H1 (cell line): ENCODE results near the gene SAA1. TPM values are rescaled to one million over a fixed set of nuclear protein-coding genes. Genes with fewer than 3 reads are reported as not detected.

Experiments used
- CTCF ChIA-PET: fragments of 300-600 bp; sonication (Branson Sonifier 250); formaldehyde crosslinking; loops from one replicate; lab custom pipeline; 2021; ENCODE audit not compliant: partially characterized antibody; lab: Charles Lee
- POLR2A ChIA-PET: fragments of 300-600 bp; sonication (Branson Sonifier 250); formaldehyde crosslinking; loops from one replicate; lab custom pipeline; 2021; ENCODE audit warnings: inconsistent platforms; ENCODE audit not compliant: partially characterized antibody; lab: Charles Lee
- DNase-seq, 2 experiments: peaks; one replicate each; pipeline versions ENCODE4 v3.0.0 to v3.0.0-alpha.2; 2010 to 2022; ENCODE audit warnings: low spot score in 2 of 2, low read depth in 1 of 2, mixed read lengths in 1 of 2
- FAIRE-seq: peaks from 2 replicates; lab custom pipeline; 2011; peaks lifted over from hg19 to GRCh38; lab: Jason Lieb, UNC
- H2AFZ ChIP-seq: 2 replicates; pipeline ENCODE4 v1.8.1; 2012; ENCODE audit warnings: low read length, inconsistent platforms
- H2AK5ac ChIP-seq: 2 replicates; pipeline ENCODE4 v1.6.1; 2013; ENCODE audit warnings: low read depth, low read length
- H2BK120ac ChIP-seq: replicated peaks from 2 replicates; pipeline ENCODE3; 2013; ENCODE audit warnings: low read depth, low read length, inconsistent platforms
- H2BK12ac ChIP-seq: 2 replicates; pipeline ENCODE4 v1.6.1; 2013; ENCODE audit warnings: low read depth, low read length
- H2BK15ac ChIP-seq: 2 replicates; pipeline ENCODE4 v1.6.1; 2013; ENCODE audit warnings: low read length
- H2BK20ac ChIP-seq: 2 replicates; pipeline ENCODE4 v1.6.1; 2013; ENCODE audit warnings: low read length
- H2BK5ac ChIP-seq: 2 replicates; pipeline ENCODE4 v1.6.1; 2013; ENCODE audit warnings: low read depth, low read length
- H3K14ac ChIP-seq: 2 replicates; pipeline ENCODE4 v1.6.1; 2013; ENCODE audit warnings: inconsistent platforms; ENCODE audit not compliant: insufficient read length
- H3K18ac ChIP-seq: 2 replicates; pipeline ENCODE4 v1.6.1; 2013; ENCODE audit warnings: low read length; ENCODE audit errors: extremely low read depth
- H3K23ac ChIP-seq: 2 replicates; pipeline ENCODE4 v1.6.1; 2013; ENCODE audit warnings: inconsistent platforms; ENCODE audit not compliant: insufficient read length
- H3K23me2 ChIP-seq: 2 replicates; pipeline ENCODE4 v1.6.1; 2013; ENCODE audit warnings: low read depth, low read length
- H3K27ac ChIP-seq: 2 replicates; pipeline ENCODE4 v1.6.1; 2011; ENCODE audit warnings: low read depth, low read length, inconsistent platforms
- H3K27me3 ChIP-seq, 4 experiments: replicated peaks in 1 of 4; 1 replicate in 1 of 4; 2 replicates in 3 of 4; pipeline versions ENCODE4 v1.6.1 to v1.8.1; 2011 to 2013; ENCODE audit warnings: low read length in 3 of 4, mild to moderate bottlenecking in 3 of 4, inconsistent platforms in 2 of 4, mixed read lengths in 2 of 4, moderate library complexity in 1 of 4; ENCODE audit not compliant: control insufficient read depth in 3 of 4, insufficient read depth in 3 of 4; ENCODE audit errors: extremely low read depth in 1 of 4
- H3K36me3 ChIP-seq, 4 experiments: 2 replicates each; pipeline versions ENCODE4 v1.6.1 to v1.8.1; 2011 to 2013; ENCODE audit warnings: mild to moderate bottlenecking in 4 of 4, low read length in 3 of 4, moderate library complexity in 2 of 4, control low read depth in 1 of 4, inconsistent platforms in 1 of 4; ENCODE audit not compliant: insufficient read depth in 4 of 4, control insufficient read depth in 2 of 4
- H3K4ac ChIP-seq: replicated peaks from 2 replicates; pipeline ENCODE3; 2013; ENCODE audit warnings: low read length, low read depth, mixed read lengths, inconsistent platforms; ENCODE audit not compliant: insufficient read length
- H3K4me1 ChIP-seq, 4 experiments: replicated peaks in 1 of 4; 1 replicate in 1 of 4; 2 replicates in 3 of 4; pipeline versions ENCODE4 v1.6.1 to v1.8.1; 2011 to 2013; ENCODE audit warnings: low read length in 3 of 4, inconsistent platforms in 2 of 4, mixed read lengths in 1 of 4; ENCODE audit not compliant: insufficient read depth in 4 of 4, control insufficient read depth in 3 of 4
- H3K4me2 ChIP-seq, 2 experiments: 2 replicates each; pipeline versions ENCODE4 v1.6.1 to v1.8.1; 2011 to 2013; ENCODE audit warnings: low read depth in 2 of 2, low read length in 2 of 2, control low read depth in 1 of 2, inconsistent platforms in 1 of 2, mild to moderate bottlenecking in 1 of 2; ENCODE audit not compliant: insufficient read depth in 1 of 2
- H3K4me3 ChIP-seq, 4 experiments: fragments of 200-600, 300-600 bp in 1 of 4; sonication (generic), shearing (Covaris generic), sonication (Bioruptor Twin) in 1 of 4; 2 replicates each; pipeline versions ENCODE4 v1.5.1 to v1.8.1; 2011 to 2016; ENCODE audit warnings: low read length in 4 of 4, low read depth in 3 of 4, control low read depth in 2 of 4, inconsistent platforms in 2 of 4, mild to moderate bottlenecking in 2 of 4, mixed read lengths in 1 of 4, moderate library complexity in 1 of 4; ENCODE audit not compliant: insufficient read depth in 2 of 4; ENCODE audit errors: extremely low read depth in 1 of 4
- H3K56ac ChIP-seq: replicated peaks from 2 replicates; pipeline ENCODE3; 2013; ENCODE audit warnings: low read depth, mild to moderate bottlenecking, mixed read lengths, low read length, inconsistent platforms; ENCODE audit not compliant: insufficient read length
- H3K79me1 ChIP-seq: 2 replicates; pipeline ENCODE4 v1.6.1; 2013; ENCODE audit warnings: low read depth, low read length, control low read depth
- H3K79me2 ChIP-seq, 2 experiments: 2 replicates each; pipeline versions ENCODE4 v1.6.1 to v1.8.1; 2012 to 2013; ENCODE audit warnings: low read length in 2 of 2, mild to moderate bottlenecking in 2 of 2, inconsistent platforms in 1 of 2; ENCODE audit not compliant: insufficient read depth in 2 of 2, control insufficient read depth in 1 of 2
- H3K9ac ChIP-seq, 4 experiments: replicated peaks in 1 of 4; 1 replicate in 1 of 4; 2 replicates in 3 of 4; pipeline versions ENCODE4 v1.6.1 to v1.8.1; 2011 to 2013; ENCODE audit warnings: low read depth in 3 of 4, low read length in 3 of 4, control low read depth in 2 of 4, mild to moderate bottlenecking in 2 of 4, moderate library complexity in 2 of 4, inconsistent platforms in 1 of 4; ENCODE audit errors: extremely low read depth in 1 of 4
- H3K9me3 ChIP-seq, 2 experiments: 2 replicates each; pipeline versions ENCODE4 v1.6.1 to v1.8.1; 2012 to 2013; ENCODE audit warnings: mild to moderate bottlenecking in 2 of 2, moderate library complexity in 2 of 2, control low read depth in 1 of 2, inconsistent platforms in 1 of 2, low read depth in 1 of 2, low read length in 1 of 2, mixed read lengths in 1 of 2; ENCODE audit not compliant: insufficient read depth in 2 of 2
- H4K20me1 ChIP-seq, 2 experiments: replicated peaks in 1 of 2; 2 replicates each; pipeline versions ENCODE3 to v1.8.1; 2011 to 2013; ENCODE audit warnings: inconsistent platforms in 2 of 2, low read length in 2 of 2, mild to moderate bottlenecking in 1 of 2; ENCODE audit not compliant: insufficient read depth in 2 of 2, control insufficient read depth in 1 of 2
- H4K5ac ChIP-seq: 2 replicates; pipeline ENCODE4 v1.6.1; 2013; ENCODE audit warnings: low read length, low read depth, mixed read lengths, inconsistent platforms; ENCODE audit not compliant: insufficient read length
- H4K8ac ChIP-seq: 2 replicates; pipeline ENCODE4 v1.8.0; 2013; ENCODE audit warnings: mild to moderate bottlenecking, moderate library complexity, low read length, inconsistent platforms; ENCODE audit not compliant: insufficient read depth; ENCODE audit errors: extremely low read depth
- H4K91ac ChIP-seq: replicated peaks from 2 replicates; pipeline ENCODE3; 2013; ENCODE audit warnings: low read length, mixed read lengths, inconsistent platforms; ENCODE audit not compliant: insufficient read length
- HDAC2 ChIP-seq, 2 experiments: fragments of 300-600 bp in 1 of 2; sonication (generic) in 1 of 2; IDR thresholded peaks; 2 replicates each; pipeline ENCODE4 v1.6.1; 2011 to 2012; ENCODE audit warnings: low read depth in 2 of 2, low read length in 2 of 2, mild to moderate bottlenecking in 2 of 2, moderate library complexity in 2 of 2, borderline replicate concordance in 1 of 2, inconsistent platforms in 1 of 2
- KDM4A ChIP-seq: IDR thresholded peaks from one replicate; pipeline ENCODE4 v1.7.1; 2012; ENCODE audit warnings: low read depth, mild to moderate bottlenecking, moderate library complexity, low read length, inconsistent platforms; ENCODE audit not compliant: severe bottlenecking
- MAFK ChIP-seq: IDR thresholded peaks from 2 replicates; pipeline ENCODE4 v1.6.1; 2012; ENCODE audit warnings: low read depth, mild to moderate bottlenecking, improper control_type of control experiment, low read length
- NRF1 ChIP-seq: IDR thresholded peaks from 2 replicates; pipeline ENCODE4 v1.6.1; 2011; ENCODE audit warnings: mild to moderate bottlenecking, low read depth, low read length, improper control_type of control experiment
- SP1 ChIP-seq: IDR thresholded peaks from 2 replicates; pipeline ENCODE4 v1.6.1; 2011; ENCODE audit warnings: low read depth, low read length
- SUZ12 ChIP-seq: fragments of 200-600 bp; sonication (generic); IDR thresholded peaks from 2 replicates; pipeline ENCODE4 v1.6.1; 2012; ENCODE audit warnings: mild to moderate bottlenecking, inconsistent platforms, low read length, moderate library complexity, mixed read lengths
- WGBS, 2 experiments: shearing (Covaris generic) in 1 of 2; methylation state at CpG; one replicate each; pipeline versions ENCODE4 v1.1.6 to v1.1.7; 2013 to 2015; ENCODE audit warnings: low lambda C conversion rate in 2 of 2, mixed read lengths in 2 of 2, inconsistent platforms in 1 of 2, low coverage in 1 of 2, missing lambda C conversion rate in 1 of 2; ENCODE audit not compliant: insufficient replicate concordance in 2 of 2, insufficient coverage in 1 of 2, insufficient read length in 1 of 2; ENCODE audit errors: extremely low coverage in 1 of 2, missing lambda C conversion rate in 1 of 2; 5-methylcytosine and 5-hydroxymethylcytosine counted together
- polyA plus RNA-seq, 7 experiments: library from polyadenylated mRNA; depleted of rRNA in 3 of 7; stranded (reverse) in 5 of 7; unstranded in 2 of 7; fragments of >200 nt in 5 of 7; fragments of 200-250 nt in 2 of 7; gene quantifications; 1 replicate in 5 of 7; 2 replicates in 1 of 7; 4 replicates in 1 of 7; pipeline versions ENCODE4 v1.2.1 to v1.2.3, GENCODE V29; 2011 to 2013; ENCODE audit warnings: missing spikeins in 2 of 7, mixed read lengths in 2 of 7
- total RNA-seq: library from RNA; stranded (reverse); fragmentation: NEBNext Ultra II Directional; extraction: Animal tissue kit (Norgen Biotek cat#: 25700); gene quantifications from 2 replicates; pipeline ENCODE4 v1.2.1, GENCODE V29; 2021

SAA1 gene
- total and polyA plus RNA-seq, 2 of the 8 experiments (the other 6 are each of a cell fraction or from before 2014, with no cell fraction given) = 0.41 TPM; not detected in 1

- Histone ChIP-seq H2BK120ac (no peak overlapping the region), H3K18ac (no peak overlapping the region), H4K91ac (no peak overlapping the region), H3K79me1 (no peaks in the 10 kb centered on the region), H3K79me2 (no peaks in the 10 kb centered on the region), H3K23ac (no peak overlapping the region), H3K4me2 (no peak overlapping the region), H3K14ac (no peak overlapping the region), H3K4me1 (no peaks in the 10 kb centered on the region), H4K8ac (no peak overlapping the region), H3K9me3 (no peaks in the 10 kb centered on the region), H2BK5ac (no peak overlapping the region), H2BK15ac (no peak overlapping the region), H2BK12ac (no peak overlapping the region), H2AFZ (no peak overlapping the region), H3K27me3 (no peaks in the 10 kb centered on the region), H4K20me1 (peaks cover 0 to 2% of the 10 kb centered on the region in 2 experiments), H3K56ac (no peak overlapping the region), H3K9ac (no peak overlapping the region), H4K5ac (no peak overlapping the region), H3K23me2 (no peaks in the 10 kb centered on the region), H2AK5ac (no peak overlapping the region), H3K27ac (no peak overlapping the region), H3K4me3 (no peak overlapping the region), H2BK20ac (no peak overlapping the region), H3K36me3 (peaks cover 6 to 68% (median 51%) of the 10 kb centered on the region in 4 experiments; a peak in 7 of 8 replicates), H3K4ac (no peak overlapping the region)
- ChIA-PET CTCF (interaction anchor here (0.5 to 1.8 kb wide), 4 partner anchors 11 to 180 kb away, joined by 3 to 7 read pairs (median 4); no protein-coding TSS in a partner anchor), POLR2A (interaction anchor here (0.9 to 1.2 kb wide), 2 partner anchors 8 to 19 kb away, joined by 3 read pairs; no protein-coding TSS in a partner anchor)
- 98% methylated on average over 2 of the region's 2 CpGs; no CpG with 5 or more reads in 1 of the 2 experiments for WGBS, 2 experiments
- FAIRE-seq (no peak), DNase-seq (no peak)
- no peak for TF ChIP-seq SP1
- TF ChIP-seq KDM4A = no peak
- no peak for TF ChIP-seq NRF1
- no peak for TF ChIP-seq HDAC2 (IDR thresholded peaks at IDR 0.05; ENCODE audit: borderline replicate concordance in 1 of 2, low read depth in 2 of 2, low read length in 2 of 2)
- TF ChIP-seq SUZ12 = no peak
- no peak for TF ChIP-seq MAFK
Observed at GRCh38 chr11:18295316-18295715, 29.3 kb downstream of the SAA1 start.
